HG02884 (cell line): ENCODE measurements around the gene CTTNBP2NL.
A peak's percentile ranks its signal among the peaks of the same experiment; 100 is the strongest.

ENCODE experiments used
- ATAC-seq: cut with Tn5 transposase; IDR thresholded peaks from one replicate; pipeline ENCODE4 v1.9.1; 2021; ENCODE audit warnings: mild to moderate bottlenecking, moderate library complexity; ENCODE audit not compliant: unreplicated experiment

CTTNBP2NL gene, protein sequence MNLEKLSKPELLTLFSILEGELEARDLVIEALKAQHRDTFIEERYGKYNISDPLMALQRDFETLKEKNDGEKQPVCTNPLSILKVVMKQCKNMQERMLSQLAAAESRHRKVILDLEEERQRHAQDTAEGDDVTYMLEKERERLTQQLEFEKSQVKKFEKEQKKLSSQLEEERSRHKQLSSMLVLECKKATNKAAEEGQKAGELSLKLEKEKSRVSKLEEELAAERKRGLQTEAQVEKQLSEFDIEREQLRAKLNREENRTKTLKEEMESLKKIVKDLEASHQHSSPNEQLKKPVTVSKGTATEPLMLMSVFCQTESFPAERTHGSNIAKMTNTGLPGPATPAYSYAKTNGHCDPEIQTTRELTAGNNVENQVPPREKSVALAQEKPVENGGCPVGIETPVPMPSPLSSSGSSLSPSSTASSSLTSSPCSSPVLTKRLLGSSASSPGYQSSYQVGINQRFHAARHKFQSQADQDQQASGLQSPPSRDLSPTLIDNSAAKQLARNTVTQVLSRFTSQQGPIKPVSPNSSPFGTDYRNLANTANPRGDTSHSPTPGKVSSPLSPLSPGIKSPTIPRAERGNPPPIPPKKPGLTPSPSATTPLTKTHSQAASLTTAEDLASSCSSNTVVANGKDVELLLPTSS

DNA sequence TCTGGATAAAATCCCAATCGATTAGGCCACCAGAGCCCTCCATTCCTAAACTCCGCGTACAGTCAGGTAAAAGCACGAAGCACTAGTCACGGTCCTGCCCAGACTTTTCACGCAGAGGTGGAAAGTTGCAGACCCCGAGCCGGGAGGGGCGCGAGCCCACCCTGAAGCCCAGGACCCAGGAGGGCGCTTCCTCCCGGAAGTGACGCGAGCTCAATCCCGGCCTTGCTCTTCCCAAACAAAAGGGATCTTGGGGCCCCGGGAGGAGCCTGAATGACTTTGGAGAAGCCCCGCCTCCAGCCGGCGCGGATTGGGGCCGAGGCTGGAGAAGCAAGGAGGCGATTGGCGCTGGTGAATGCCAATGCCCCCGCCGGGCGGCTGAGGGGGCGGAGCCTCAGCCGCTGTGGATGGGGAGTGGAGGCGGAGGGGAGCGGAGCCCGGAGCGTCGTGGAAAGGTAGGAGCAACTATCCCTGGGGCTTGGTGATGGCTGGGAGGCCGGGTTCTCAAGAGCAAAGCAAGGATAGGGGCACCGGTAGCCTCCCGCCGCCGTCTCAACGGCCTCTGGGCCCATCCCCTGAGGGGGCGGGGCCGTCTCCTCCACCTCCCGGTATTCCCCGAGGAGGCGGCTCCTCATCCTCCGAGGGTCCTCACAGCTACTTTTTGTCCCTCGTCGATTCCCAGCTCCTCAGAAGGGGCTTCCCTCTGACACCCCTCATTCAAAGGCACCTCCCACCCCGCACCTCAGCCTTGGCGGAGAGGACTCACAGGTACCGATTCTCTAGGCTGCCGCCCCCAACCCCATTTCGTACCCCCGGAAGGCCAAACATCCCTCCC is at the start of gene CTTNBP2NL:
Gene CTTNBP2NL, plus strand, starts transcription at position 394 of the 832 bp plus-strand sequence. CDS start 19,952 bp downstream, outside the sequence.
- peak; percentile 75 for ATAC-seq

GRCh38 chr1:112346801-112347350 is 49.1 kb upstream of the CTTNBP2NL start:
- no peak for ATAC-seq

- no peak for ATAC-seq
Observed at GRCh38 chr1:112356765-112357164, 39.2 kb upstream of the CTTNBP2NL start.

DNA sequence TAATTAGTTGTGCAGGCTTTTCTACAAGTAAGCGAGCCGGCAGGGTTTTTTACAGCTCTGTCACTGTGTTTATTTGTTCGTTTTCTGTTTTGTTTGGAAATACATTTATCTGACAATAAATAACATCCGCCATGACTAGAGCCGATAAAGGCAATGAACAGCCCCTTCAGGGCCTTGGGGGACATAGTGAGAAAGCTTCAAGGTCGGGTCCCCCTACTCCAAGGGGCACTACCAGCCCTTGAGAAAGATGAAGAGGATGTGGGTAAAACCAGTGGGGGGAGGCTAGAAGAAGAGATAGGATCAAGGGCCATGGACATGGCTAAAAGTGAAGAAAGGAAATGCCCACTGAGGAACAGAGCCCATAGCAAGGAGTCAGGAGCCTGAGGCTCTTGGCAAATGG is 38.5 kb upstream of the CTTNBP2NL start:
- no peak for ATAC-seq

- ATAC-seq = no peak
Observed at GRCh38 chr1:112358061-112358770, 37.8 kb upstream of the CTTNBP2NL start.

DNA sequence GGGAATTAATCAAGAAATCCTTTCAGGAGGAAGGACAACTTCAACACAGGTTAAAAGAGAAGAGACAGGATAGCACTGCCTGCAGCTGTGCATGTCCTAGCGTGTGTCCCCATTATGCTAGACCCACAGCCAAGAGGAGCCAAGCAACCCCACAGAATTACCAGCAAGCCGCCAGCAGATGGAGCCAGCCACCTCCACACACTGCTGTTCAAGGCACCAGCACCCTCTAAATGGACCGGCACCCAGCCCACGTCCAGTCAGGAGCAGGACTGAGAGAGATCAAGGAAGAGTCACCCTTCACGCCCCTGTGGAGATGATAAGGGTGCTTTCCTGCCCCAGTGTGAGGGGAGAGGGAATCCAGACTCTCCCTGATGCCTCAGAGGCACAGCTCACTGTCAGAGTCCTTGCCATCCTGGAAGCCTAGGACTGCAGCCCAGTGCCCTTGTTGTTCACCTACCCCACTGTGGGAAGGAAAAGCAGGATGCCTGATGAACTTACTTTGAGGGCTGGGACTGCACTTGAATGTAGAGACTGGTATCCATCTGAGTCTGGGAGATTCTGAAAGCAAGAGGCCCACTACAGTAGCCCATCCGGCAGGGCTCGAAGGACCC is 37.1 kb upstream of the CTTNBP2NL start:
- no peak for ATAC-seq

DNA sequence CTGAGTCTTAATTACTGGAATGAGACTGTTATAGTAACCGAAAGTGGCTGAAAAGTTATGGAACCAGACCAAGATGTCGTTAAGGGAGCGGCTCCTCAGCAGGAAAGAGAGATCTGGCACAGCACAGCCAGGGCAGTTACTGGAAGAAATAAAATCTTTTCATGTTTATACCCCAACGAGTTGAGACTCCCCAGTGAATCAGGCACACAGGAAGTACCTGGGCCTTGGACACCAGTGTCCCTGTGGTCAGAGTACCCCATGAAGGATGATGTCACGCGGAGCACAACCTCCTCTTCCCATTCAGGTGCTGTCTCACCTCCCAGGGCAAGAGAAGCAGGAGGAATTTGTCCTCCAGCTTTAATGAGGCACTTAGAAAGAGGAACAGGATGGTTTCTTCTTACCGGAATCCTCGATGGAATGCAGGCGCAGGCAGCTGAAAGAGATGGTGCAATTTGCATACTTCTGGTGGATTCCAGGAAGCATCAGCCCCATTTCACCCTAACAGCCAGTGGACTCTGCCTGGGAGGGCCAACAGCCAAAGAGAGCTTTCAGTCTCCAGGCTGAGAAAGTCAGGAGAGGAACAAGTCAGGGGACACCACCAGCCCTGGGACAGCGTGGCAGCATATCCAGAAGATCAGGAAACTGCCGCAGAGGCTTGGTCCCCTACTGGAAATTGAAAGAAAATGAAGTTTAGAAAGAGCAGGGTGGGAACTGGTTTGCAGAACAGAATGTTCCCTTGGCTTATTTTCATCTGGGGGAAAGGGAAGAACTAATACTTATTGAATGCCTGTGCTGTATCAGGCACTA is 35.9 kb upstream of the CTTNBP2NL start:
- ATAC-seq = no peak

DNA sequence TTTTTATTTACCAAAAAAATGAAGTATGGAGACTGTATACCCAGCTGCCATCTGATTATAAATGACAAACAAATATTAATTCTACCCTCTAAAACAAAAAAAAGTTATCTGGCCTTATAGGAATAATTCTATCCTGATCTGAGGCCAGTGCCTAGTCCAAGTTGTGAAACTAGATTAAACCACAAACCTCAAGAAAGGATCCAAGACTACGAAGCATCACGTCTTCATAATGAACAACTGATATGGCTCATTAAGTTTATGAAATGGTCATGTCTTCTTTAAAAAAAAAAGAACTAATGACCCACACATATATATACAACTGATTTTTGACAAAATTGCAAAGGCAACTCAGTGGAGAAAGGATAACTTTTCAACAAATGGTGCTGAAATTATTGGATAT is 32.4 kb upstream of the CTTNBP2NL start:
- no peak for ATAC-seq

DNA sequence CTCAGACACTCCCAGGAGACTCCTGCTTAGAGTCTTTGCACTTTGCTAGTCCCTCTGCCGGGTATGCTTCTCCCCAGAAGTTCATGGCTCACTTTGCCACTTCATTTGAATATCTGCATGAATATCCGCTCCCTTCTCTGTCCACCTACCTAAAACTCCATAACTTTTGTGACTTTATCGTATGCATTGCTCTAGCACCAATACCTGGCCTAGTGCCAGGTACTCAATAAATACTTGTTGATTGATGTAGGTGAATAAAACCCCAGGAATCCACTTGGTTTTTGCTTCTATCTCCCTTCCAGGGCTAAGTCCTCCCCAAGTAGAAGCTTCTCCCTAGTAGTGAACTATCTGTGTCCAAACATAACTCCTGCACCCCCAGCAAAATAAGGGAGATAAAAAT is 27.8 kb upstream of the CTTNBP2NL start:
- ATAC-seq = no peak

DNA sequence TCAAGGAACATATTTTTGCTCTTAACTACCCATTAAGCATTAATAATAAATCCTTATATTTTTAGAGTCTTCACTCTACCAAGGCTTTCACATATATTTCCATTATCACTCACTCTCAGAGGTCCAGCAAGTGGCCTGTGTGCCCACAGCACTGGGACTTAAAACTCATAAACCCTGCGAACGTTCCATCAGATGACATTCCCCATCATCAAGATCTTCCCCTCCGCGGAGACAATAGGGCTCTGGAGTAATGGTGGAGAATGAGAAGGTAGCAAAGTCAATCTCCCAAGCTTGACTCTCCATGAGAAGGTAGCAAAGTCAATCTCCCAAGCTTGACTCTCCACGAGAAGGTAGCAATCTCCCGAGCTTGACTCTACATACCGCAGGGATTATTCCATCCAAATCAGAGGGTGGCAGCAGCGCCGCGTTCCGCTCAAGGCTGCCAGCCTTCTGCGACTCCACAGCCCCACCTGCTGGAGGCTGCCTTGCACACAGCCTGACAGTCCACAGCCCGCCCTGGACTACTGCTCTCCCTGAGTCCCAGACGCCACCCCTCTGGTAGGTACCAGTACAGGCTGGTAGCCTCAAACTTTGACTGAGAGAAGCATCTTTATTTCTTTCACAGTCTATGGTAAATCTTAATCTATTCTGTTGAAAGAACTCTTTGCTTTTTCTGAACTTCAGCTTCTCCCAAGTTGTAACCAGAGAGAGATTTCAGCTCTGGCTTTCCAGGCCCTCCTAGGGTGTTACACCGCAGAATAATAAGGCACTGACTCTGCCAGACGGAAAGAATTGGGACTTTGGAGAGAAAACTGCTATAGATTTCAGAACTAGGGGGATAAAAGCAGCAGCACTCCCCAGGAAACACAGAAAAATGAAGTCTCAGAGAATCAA is 26.4 kb upstream of the CTTNBP2NL start:
- peak; percentile 98 for ATAC-seq

DNA sequence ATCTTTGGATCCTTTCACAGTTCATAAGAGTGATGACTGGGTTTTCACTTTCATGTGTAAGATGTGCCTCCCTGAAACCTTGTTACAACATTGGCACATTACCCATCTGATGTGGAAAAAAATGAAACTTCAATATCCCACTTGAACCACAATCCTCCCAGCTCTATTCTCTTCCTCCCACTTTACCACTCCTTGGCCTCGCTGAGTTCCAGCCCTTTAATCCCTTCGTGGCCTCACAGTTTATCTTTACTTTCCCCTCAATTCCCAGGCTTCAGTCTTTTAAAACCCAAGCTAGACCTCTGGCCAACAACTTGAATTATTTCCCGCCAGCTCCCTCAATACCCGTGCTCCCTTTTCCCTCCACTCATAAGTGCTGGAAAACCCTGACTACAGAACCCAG is 25.0 kb upstream of the CTTNBP2NL start:
- ATAC-seq = no peak

GRCh38 chr1:112371775-112372174 is 24.2 kb upstream of the CTTNBP2NL start:
- ATAC-seq = no peak

- no peak for ATAC-seq
Observed at GRCh38 chr1:112373806-112374205, 22.2 kb upstream of the CTTNBP2NL start.

- no peak for ATAC-seq
Observed at GRCh38 chr1:112375701-112376100, 20.3 kb upstream of the CTTNBP2NL start.

- no peak for ATAC-seq
Observed at GRCh38 chr1:112380356-112380755, 15.7 kb upstream of the CTTNBP2NL start.

DNA sequence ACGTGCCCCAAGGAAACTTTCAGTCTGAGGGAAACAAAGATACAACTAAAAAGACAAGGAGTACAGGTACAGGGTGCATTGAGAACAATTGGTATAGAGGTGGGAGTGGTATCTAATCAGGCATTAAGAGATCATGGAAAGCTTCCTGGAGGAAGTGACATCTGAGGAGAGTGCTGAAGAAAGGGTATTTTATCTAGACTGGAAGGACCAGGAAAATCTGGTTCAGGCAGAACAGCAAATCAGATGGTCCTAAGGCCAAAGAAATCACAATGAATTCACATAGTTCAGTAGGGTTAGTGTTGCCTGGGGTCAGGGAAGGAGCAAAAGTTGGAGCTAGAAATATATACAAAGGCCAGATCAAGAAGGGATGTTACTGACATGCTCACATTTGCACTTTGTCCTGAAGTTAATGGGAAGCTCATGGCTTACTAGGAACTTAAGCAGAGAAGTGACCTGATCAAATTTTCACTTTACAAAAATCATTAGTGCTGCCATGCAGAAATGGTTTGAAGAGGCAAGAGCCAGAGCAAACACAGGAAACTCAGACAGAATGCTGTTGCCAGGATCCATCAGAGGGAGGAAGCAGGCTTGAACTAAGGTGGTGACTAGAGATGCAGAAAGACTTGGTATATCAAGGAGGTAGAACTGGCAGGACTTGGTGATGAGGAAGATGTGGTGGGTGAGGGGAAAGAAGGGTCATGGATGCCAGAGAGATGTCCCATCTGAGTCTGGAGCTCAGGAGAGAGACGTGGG is 14.5 kb upstream of the CTTNBP2NL start:
- no peak for ATAC-seq

GRCh38 chr1:112383759-112384370 is 12.1 kb upstream of the CTTNBP2NL start:
- no peak for ATAC-seq
